ENCODE data around the gene BMP10.

BMP10 gene

DNA sequence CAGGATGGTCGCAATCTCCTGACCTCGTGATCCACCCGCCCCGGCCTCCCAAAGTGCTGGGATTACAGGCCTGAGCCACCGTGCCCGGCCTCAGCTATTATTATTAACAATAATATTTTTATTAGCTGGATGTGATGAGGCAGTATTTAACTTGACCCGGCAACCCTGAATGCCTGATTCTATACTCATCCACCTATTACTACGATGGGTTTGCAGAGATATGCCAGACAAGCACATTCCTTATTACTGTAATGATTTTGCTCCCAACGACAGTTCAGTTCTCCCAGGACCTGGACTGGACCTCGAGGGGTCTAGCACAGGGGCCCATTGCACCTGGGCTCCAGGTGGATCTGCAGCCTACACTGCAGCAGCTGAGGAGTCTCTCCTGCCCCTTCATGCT is 32.6 kb downstream of the BMP10 start:
- H3K27ac ChIP-seq (ENCODE audit: low read depth, low read length, poor library complexity, severe bottlenecking), result no peak overlapping the region
- no peak overlapping the region for H2AFZ ChIP-seq (ENCODE audit: low read length)
- no peaks in the 10 kb centered on the region for H4K20me1 ChIP-seq (ENCODE audit: insufficient read depth, low read length)
- peaks cover 12% of the 10 kb centered on the region; the same call in 1 of the 2 replicates for H3K9me3 ChIP-seq (ENCODE audit: low read length)
- no peak for TF ChIP-seq EZH2 (IDR thresholded peaks at IDR 0.05; ENCODE audit: borderline replicate concordance, low read length)
- TF ChIP-seq, protein P1, sequence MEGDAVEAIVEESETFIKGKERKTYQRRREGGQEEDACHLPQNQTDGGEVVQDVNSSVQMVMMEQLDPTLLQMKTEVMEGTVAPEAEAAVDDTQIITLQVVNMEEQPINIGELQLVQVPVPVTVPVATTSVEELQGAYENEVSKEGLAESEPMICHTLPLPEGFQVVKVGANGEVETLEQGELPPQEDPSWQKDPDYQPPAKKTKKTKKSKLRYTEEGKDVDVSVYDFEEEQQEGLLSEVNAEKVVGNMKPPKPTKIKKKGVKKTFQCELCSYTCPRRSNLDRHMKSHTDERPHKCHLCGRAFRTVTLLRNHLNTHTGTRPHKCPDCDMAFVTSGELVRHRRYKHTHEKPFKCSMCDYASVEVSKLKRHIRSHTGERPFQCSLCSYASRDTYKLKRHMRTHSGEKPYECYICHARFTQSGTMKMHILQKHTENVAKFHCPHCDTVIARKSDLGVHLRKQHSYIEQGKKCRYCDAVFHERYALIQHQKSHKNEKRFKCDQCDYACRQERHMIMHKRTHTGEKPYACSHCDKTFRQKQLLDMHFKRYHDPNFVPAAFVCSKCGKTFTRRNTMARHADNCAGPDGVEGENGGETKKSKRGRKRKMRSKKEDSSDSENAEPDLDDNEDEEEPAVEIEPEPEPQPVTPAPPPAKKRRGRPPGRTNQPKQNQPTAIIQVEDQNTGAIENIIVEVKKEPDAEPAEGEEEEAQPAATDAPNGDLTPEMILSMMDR (IDR thresholded peaks at IDR 0.05; ENCODE audit: low read length), result no peak
- no peak overlapping the region for H3K9ac ChIP-seq (ENCODE audit: low read length)
- no peaks in the 10 kb centered on the region for H3K9me2 ChIP-seq (ENCODE audit: low read depth, low read length)
- H3K27me3 ChIP-seq (ENCODE audit: insufficient read depth, low read length), result no peaks in the 10 kb centered on the region
- no peak overlapping the region for H3K4me2 ChIP-seq (ENCODE audit: low read length)
- peaks cover 8% of the 10 kb centered on the region for H3F3A ChIP-seq (ENCODE audit: insufficient read depth, low read length)
- no peaks in the 10 kb centered on the region for H3K36me3 ChIP-seq (ENCODE audit: insufficient read depth, low read length)
- no peak overlapping the region for H3K4me3 ChIP-seq (ENCODE audit: low read depth, low read length, poor library complexity, severe bottlenecking)
- H3K4me1 ChIP-seq (ENCODE audit: insufficient read depth, low read length, severe bottlenecking), result peaks cover 44% of the 10 kb centered on the region
- no peaks in the 10 kb centered on the region for H3K79me2 ChIP-seq (ENCODE audit: insufficient read depth, low read length)

DNA sequence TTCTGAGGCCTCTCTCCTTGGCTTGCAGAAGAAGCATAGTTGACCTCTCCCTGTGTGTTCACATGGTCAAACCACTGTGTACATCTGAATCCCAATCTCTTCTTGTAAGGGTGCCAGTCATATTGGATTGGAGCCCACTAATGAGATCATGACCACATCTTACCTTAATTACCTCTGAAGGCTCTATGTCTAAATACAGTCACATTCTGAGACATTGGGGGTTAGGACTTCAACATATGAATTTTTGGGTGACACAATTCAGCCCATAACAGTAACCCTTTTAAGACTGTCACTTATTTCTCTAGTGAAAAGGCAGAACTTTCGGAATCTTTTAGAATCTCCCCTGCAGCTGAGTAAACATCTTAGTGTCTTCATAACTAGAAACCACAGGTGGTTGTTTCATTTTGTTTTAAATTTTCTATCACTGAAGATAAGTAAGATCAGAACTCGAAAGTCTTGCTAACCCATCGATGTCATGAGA is 33.3 kb downstream of the BMP10 start:
- peaks cover 52% of the 10 kb centered on the region for H3K4me1 ChIP-seq (ENCODE audit: insufficient read depth, low read length, severe bottlenecking)
- peaks cover 12% of the 10 kb centered on the region; the same call in 1 of the 2 replicates for H3K9me3 ChIP-seq (ENCODE audit: low read length)
- H3K9me2 ChIP-seq (ENCODE audit: low read depth, low read length), result no peaks in the 10 kb centered on the region
- no peak overlapping the region for H3K4me3 ChIP-seq (ENCODE audit: low read depth, low read length, poor library complexity, severe bottlenecking)
- H3K9ac ChIP-seq (ENCODE audit: low read length), result no peak overlapping the region
- no peak overlapping the region for H2AFZ ChIP-seq (ENCODE audit: low read length)
- peaks cover 8% of the 10 kb centered on the region for H3F3A ChIP-seq (ENCODE audit: insufficient read depth, low read length)
- H3K4me2 ChIP-seq (ENCODE audit: low read length), result no peak overlapping the region
- TF ChIP-seq, protein P1 (IDR thresholded peaks at IDR 0.05; ENCODE audit: low read length), result no peak
- H3K27me3 ChIP-seq (ENCODE audit: insufficient read depth, low read length), result no peaks in the 10 kb centered on the region
- H3K27ac ChIP-seq (ENCODE audit: low read depth, low read length, poor library complexity, severe bottlenecking), result peak overlapping the region; percentile 85
- H3K36me3 ChIP-seq (ENCODE audit: insufficient read depth, low read length), result no peaks in the 10 kb centered on the region
- no peaks in the 10 kb centered on the region for H4K20me1 ChIP-seq (ENCODE audit: insufficient read depth, low read length)
- H3K79me2 ChIP-seq (ENCODE audit: insufficient read depth, low read length), result no peaks in the 10 kb centered on the region

DNA sequence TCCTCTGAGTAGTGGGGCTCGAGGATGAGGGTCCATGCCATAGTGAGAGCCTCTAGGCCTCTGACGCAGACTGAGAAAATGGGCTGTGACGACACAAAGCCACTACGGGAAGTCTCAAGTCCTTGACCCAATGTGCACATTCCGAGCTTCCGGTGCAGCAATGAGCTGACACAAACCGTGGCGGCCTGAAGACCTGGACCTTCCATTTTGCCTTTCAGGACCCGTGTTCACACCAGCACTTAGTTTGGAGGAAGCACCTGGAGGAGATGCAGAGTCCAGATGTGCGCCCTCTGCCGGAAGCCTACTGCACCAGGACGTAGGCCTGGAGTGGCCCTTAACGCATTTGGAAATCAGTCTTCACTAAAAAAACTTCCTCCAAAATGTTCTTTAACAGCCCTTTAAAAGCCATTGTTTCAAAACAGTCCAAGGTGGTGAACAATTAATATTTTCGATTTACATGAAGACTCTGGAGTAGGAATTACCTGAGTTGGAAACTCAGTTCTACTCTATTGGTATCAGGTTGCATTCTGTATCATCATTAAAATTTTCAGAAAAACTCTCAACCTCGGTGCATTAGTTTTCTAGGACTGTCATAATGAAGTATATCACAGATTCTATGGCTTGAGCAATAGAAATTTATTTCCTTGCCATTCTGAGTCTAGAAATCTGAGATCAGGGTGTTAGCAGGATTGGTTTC is 33.9 kb downstream of the BMP10 start:
- no peaks in the 10 kb centered on the region for H3K27me3 ChIP-seq (ENCODE audit: insufficient read depth, low read length)
- no peak for TF ChIP-seq EZH2 (IDR thresholded peaks at IDR 0.05; ENCODE audit: borderline replicate concordance, low read length)
- TF ChIP-seq, protein P1 (IDR thresholded peaks at IDR 0.05; ENCODE audit: low read length), result peak; percentile 92
- H3K4me3 ChIP-seq (ENCODE audit: low read depth, low read length, poor library complexity, severe bottlenecking), result no peak overlapping the region
- H3K79me2 ChIP-seq (ENCODE audit: insufficient read depth, low read length), result no peaks in the 10 kb centered on the region
- H3K36me3 ChIP-seq (ENCODE audit: insufficient read depth, low read length), result no peaks in the 10 kb centered on the region
- H3K9me3 ChIP-seq (ENCODE audit: low read length), result peaks cover 12% of the 10 kb centered on the region; the same call in 1 of the 2 replicates
- peak overlapping the region; percentile 66; the same call in 1 of the 2 replicates for H2AFZ ChIP-seq (ENCODE audit: low read length)
- peak overlapping the region; percentile 85 for H3K27ac ChIP-seq (ENCODE audit: low read depth, low read length, poor library complexity, severe bottlenecking)
- no peaks in the 10 kb centered on the region for H4K20me1 ChIP-seq (ENCODE audit: insufficient read depth, low read length)
- peak overlapping the region; percentile 13; the same call in 1 of the 2 replicates for H3K9ac ChIP-seq (ENCODE audit: low read length)
- peaks cover 8% of the 10 kb centered on the region for H3F3A ChIP-seq (ENCODE audit: insufficient read depth, low read length)
- H3K4me2 ChIP-seq (ENCODE audit: low read length), result peak overlapping the region; percentile 42; the same call in 1 of the 2 replicates
- H3K4me1 ChIP-seq (ENCODE audit: insufficient read depth, low read length, severe bottlenecking), result peaks cover 58% of the 10 kb centered on the region
- no peaks in the 10 kb centered on the region for H3K9me2 ChIP-seq (ENCODE audit: low read depth, low read length)
